Measurements from ENCODE around the gene ZNF764.

DNA sequence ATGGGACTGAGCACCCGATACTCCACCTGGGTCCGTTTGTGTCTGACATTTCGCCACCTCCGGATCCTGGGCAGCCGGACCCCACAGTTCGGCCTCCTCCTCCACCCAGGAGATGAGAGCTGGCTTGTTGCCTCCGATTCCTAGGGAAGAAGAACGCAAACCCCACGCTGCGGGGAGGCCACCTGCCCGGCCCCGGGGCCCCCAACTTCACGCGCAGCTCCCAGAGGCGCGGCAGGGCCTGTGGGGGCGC is 542 bp downstream of the ZNF764 start:
- TF ChIP-seq, protein P1, sequence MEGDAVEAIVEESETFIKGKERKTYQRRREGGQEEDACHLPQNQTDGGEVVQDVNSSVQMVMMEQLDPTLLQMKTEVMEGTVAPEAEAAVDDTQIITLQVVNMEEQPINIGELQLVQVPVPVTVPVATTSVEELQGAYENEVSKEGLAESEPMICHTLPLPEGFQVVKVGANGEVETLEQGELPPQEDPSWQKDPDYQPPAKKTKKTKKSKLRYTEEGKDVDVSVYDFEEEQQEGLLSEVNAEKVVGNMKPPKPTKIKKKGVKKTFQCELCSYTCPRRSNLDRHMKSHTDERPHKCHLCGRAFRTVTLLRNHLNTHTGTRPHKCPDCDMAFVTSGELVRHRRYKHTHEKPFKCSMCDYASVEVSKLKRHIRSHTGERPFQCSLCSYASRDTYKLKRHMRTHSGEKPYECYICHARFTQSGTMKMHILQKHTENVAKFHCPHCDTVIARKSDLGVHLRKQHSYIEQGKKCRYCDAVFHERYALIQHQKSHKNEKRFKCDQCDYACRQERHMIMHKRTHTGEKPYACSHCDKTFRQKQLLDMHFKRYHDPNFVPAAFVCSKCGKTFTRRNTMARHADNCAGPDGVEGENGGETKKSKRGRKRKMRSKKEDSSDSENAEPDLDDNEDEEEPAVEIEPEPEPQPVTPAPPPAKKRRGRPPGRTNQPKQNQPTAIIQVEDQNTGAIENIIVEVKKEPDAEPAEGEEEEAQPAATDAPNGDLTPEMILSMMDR (IDR thresholded peaks at IDR 0.05) = no peak
- TF ChIP-seq POLR2A (IDR thresholded peaks at IDR 0.05) = no peak
